Coronary artery (tissue), 2 donors: ENCODE measurements around the gene WDR54.

ENCODE experiments used
- DNase-seq: peaks from one replicate; pipeline ENCODE4 v3.0.0-alpha.2; 2017; ENCODE audit warnings: low spot score
- H3K27ac ChIP-seq, 2 donors: fragments of 200-600 bp; sonication (generic); one replicate each; pipeline ENCODE4 v1.5.1; 2016 to 2019
- H3K4me3 ChIP-seq: fragments of 200-600 bp; sonication (generic); 2 replicates; pipeline ENCODE4 v1.5.1; 2016; ENCODE audit warnings: mild to moderate bottlenecking, moderate library complexity
- CTCF ChIP-seq: fragments of 200-600 bp; sonication (generic); IDR thresholded peaks from one replicate; pipeline ENCODE4 v1.5.1; 2019; ENCODE audit warnings: antibody characterized with exemption

Gene WDR54

GRCh38 chr2:74421221-74421870 lies at the start of gene WDR54, which contains the start of gene C2orf81:
TSS of gene WDR54 (plus strand) at chr2:74421730. CDS start at chr2:74422154, 424 bp downstream.
TSS of gene C2orf81 (minus strand) at chr2:74421619. CDS start at chr2:74421560, 59 bp downstream.
- Histone ChIP-seq H3K4me3 (peak within 1 kb of the TSS; percentile 78), H3K27ac (peak within 1 kb of the TSS; percentile 66 to 71)
- peak; percentile 91 for DNase-seq
- no peak for TF ChIP-seq CTCF

GRCh38 chr2:74372674-74373073 lies 48.9 kb upstream of the WDR54 start:
- no peak for DNase-seq
- no peak for TF ChIP-seq CTCF
- Histone ChIP-seq H3K27ac (peak overlapping the region in 1 of 2 donors; percentile 31), H3K4me3 (no peak overlapping the region)

- no peak for TF ChIP-seq CTCF
- no peak for DNase-seq
- no peak overlapping the region for H3K4me3 ChIP-seq
- H3K27ac ChIP-seq: peak overlapping the region in 1 of 2 donors; percentile 31
Observed at GRCh38 chr2:74373221-74373676, 48.3 kb upstream of the WDR54 start.

- no peak for DNase-seq
- peak overlapping the region; percentile 60 for H3K4me3 ChIP-seq
- no peak for TF ChIP-seq CTCF
- H3K27ac ChIP-seq: peak overlapping the region in 1 of 2 donors; percentile 59
Observed at GRCh38 chr2:74373985-74374384, 47.5 kb upstream of the WDR54 start.

GRCh38 chr2:74374509-74375205 lies 46.9 kb upstream of the WDR54 start:
- DNase-seq: no peak
- TF ChIP-seq CTCF: no peak
- Histone ChIP-seq H3K4me3 (peak overlapping the region; percentile 60), H3K27ac (peak overlapping the region in 1 of 2 donors; percentile 59)

GRCh38 chr2:74375838-74376237 lies 45.7 kb upstream of the WDR54 start:
- DNase-seq: no peak
- no peak for TF ChIP-seq CTCF
- no peak overlapping the region for H3K27ac ChIP-seq
- H3K4me3 ChIP-seq: no peak overlapping the region

- no peak overlapping the region for H3K27ac ChIP-seq
- H3K4me3 ChIP-seq: no peak overlapping the region
- no peak for DNase-seq
- TF ChIP-seq CTCF: no peak
Observed at GRCh38 chr2:74378007-74378406, 43.5 kb upstream of the WDR54 start.
